C4-2B (cell line): ENCODE results near the gene ABCA4.

Experiments
- ZFX ChIP-seq: fragments of 450-650 bp; IDR thresholded peaks from 2 replicates; pipeline ENCODE4 v1.6.1; 2017
- TF ChIP-seq, protein P1 (sequence below): fragments of 450-650 bp; conservative IDR thresholded peaks from 2 replicates; pipeline ENCODE4 v1.5.1; 2017; ENCODE audit warnings: mild to moderate bottlenecking

DNA sequence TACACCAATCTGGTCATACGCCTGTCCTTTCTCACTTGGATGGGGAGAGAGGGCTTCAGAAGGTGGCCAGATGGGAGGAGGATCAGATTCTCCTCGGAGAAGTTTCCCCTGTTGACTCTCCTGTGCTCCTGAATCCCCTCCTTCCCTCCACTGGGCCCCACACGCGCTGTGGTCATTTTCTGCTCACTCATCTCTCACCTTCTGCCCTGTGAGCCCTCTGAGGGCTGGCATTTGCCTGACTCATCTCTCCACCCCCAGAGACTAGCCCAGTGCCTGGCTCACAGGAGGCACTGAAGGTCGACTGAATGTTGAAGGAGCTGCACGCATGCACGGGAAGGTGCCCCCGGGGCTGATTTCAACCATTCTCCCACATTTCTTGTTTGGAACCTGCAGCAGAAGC, 14.2 kb downstream of the ABCA4 start:
- TF ChIP-seq, protein P1, sequence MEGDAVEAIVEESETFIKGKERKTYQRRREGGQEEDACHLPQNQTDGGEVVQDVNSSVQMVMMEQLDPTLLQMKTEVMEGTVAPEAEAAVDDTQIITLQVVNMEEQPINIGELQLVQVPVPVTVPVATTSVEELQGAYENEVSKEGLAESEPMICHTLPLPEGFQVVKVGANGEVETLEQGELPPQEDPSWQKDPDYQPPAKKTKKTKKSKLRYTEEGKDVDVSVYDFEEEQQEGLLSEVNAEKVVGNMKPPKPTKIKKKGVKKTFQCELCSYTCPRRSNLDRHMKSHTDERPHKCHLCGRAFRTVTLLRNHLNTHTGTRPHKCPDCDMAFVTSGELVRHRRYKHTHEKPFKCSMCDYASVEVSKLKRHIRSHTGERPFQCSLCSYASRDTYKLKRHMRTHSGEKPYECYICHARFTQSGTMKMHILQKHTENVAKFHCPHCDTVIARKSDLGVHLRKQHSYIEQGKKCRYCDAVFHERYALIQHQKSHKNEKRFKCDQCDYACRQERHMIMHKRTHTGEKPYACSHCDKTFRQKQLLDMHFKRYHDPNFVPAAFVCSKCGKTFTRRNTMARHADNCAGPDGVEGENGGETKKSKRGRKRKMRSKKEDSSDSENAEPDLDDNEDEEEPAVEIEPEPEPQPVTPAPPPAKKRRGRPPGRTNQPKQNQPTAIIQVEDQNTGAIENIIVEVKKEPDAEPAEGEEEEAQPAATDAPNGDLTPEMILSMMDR: no peak
- TF ChIP-seq ZFX: no peak
